RKO (cell line): ENCODE data around the gene GAB1.

Experiments used
- DNase-seq: peaks from one replicate; pipeline ENCODE4 v3.0.0-alpha.2; 2016; ENCODE audit warnings: low spot score

GAB1 gene

DNA sequence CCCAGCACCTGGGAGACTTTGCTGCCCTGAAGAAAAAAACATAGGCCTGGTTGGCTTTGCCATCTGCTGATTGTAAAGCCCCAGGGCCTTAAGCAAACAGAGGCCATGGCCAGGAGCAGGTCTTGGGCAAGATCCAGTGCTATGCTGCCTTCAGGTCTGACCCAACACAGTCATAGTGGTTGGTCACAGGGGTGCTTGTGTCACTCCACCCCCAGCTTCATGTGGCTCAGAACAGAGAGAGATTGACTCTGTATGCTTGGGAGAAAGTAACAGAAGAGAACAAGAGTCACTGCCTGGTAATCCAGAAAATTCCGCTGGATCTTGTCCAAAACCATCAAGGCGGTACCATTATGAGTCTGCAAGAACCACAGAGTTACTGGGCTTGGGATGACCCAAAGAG is 152.4 kb downstream of the GAB1 start:
- DNase-seq = no peak

DNA sequence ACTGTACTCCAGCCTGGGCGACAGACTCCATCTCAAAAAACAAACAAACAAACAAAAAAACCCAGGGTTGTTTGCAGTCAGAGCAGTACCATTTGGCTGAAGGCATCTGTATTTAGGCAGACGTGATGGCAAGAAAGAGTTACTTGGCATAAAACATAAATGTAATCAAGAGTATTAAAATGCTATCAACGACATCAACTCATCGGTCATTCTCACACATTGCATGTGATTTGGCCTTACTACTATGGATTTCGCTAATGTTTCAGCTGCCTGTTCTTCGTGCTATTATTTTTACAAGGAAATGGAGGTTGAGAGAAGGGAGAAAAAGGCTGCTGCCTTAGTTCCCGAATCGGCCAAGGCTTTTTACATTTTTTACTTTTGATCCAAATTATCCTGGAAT is 161.3 kb downstream of the GAB1 start:
- no peak for DNase-seq

DNA sequence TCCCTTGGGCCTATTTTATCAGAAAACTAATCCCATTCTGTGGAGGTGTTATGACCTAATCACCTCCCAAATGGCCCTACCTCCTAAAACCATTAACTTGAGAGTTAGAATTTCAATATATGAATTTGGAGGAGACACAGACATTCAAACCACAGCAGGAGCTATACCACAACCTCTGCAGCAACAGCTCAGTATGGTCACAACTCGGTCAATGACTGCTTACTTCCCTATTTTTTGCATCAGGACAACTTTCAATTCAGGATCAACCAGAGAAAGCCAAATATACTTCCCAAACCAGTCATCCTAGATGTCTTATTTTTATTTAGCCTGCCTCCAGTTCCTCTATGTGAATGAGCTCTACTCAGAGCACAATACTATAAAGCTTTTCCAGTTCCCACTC is 165.6 kb downstream of the GAB1 start:
- DNase-seq = no peak

DNA sequence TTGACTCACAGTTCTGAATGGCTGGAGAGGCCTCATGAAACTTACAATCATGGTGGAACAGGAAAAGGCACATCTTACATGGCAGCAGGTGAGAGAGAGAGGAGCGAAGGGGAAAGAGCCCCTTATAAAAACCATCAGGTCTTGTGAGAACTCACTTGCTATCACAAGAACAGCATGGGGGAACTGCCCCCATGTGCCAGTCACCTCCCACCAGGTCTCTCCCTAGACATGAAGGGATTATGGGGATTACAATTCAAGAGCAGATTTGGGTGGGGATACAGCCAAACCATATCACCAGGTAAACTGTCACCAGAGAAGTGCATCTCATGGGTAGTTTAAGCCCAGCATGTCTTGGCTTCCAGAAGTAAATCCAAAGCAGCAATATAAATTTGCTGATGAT is 169.4 kb downstream of the GAB1 start:
- no peak for DNase-seq

DNA sequence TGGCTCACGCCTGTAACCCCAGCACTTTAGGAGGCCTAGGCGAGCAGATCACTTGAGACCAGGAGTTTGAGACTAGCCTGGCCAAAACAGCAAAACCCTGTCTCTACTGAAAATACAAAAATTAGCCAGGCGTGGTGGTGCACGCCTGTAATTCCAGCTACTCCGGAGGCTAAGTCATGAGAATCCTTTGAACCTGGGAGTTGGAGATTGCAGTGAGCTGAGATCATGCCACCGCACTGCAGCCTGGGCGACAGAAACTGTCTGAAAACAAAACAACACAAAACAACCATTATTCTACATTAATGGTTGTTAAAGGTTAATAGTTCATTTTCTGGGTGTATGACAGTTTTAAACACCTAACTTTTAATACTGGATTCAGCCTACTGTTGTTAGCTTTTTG is 175.2 kb downstream of the GAB1 start:
- DNase-seq = no peak

DNA sequence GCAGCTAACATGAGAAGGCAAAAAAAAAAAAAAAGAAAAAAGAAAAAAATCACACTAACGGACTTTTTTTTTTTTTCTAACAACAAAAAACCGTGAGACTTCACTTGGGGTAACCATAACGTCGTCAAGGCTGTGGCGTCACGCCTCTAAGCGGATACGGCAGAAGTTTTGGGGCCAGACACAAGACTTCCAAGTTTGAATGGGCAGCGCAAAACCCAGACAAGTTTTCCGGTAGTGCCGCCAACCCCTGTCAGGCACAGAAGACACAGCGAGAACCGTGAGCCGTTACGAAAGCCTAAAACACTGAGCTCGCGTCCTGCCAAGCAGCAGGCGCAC is 176.3 kb downstream of the GAB1 start:
- DNase-seq = peak; percentile 80

DNA sequence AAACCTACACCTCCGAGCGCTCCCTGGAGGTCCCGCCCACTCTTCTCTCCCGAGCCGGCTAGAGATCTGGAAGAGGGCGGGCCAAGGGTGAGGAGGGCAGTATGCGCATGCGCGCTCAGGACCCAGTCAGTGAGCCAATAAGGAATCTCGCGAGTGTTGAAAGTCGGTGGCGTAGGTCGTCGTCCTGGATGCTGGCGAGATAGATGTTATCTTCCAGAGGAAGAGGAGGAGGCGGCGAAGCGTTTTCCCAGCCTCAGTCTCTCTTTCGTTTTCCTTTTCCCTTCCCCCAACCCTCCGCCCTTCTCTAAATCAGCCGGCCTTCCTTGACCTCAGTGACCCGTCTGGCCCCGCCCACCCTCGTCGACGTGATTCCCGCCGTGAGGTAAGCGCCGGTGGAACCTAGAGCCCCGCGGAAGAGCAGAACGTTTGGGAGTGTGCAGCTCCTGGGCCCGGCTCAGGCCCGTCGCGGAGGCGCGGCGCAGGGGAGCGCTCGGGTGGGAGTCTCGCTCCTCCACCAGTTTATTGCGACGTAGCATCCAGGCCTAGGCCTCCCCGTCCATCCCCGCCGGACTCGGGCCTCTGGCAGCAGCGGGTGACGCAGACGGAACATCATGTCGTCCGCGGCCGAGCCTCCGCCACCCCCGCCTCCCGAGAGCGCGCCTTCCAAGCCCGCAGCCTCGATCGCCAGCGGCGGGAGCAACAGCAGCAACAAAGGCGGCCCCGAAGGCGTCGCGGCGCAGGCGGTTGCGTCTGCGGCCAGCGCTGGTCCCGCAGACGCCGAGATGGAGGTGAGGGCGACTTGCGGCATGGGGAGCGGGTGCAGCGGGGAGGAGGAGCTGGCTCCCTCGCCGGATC is 176.9 kb downstream of the GAB1 start, which contains the start of gene SMARCA5:
TSS of gene SMARCA5 (plus strand) at position 389 of the 855 bp plus-strand sequence. CDS start at position 612, 223 bp downstream.
- DNase-seq = peak; percentile 98

DNA sequence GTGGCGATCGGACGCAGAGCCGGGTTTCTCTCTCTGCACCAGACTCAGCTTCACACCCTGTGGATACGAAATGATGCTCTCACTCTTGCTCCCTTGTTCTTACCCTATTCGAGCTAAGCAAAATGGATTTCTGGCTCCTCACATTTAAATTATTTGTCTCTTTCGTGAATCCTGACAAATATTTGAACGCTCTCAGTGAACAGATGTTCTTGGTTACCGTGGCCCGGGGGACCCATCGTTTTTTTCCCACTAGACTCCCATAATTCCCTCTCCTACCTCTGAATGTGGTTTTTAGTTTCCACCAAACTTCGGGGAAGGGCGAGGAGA is 177.5 kb downstream of the GAB1 start:
- DNase-seq = no peak

DNA sequence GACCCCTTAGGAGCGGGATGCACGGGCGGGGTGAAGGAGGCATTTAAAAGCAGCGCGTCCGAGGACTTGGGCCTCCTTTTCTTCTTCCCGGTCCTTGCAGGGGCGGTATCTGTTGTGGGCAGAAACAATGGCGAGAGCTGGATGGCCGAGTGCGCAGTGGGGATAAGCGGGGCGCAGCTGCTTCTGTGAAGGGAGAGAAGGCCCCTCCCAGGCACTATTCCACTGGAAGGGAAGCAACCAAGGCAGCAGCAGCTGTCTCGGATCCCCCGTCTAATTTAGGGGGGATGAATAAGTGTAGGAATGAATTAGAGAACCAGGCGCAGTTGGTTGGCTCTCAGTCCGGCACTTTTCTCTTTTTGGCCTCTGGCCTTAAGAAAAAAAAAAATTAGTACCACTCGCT is 177.8 kb downstream of the GAB1 start:
- peak; percentile 57 for DNase-seq

DNA sequence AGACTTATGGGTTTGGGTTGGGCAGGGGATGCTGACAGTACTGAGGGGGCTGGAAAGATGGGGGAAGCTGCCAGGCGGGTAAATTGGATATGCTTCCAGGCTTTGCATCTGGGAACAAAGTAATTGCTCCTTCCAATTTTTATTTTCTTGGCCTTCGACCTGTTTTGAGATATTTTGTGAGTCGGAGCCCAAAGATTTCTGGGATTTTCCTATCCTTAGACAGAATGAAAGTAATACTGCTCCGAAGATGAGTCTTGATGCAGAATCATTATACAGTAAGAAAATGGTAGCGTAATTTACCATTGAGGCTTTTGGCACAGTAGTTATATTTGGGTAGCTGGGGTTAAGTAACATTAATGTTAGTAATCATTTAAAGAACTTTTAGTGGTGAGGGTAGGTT is 178.2 kb downstream of the GAB1 start:
- peak; percentile 41 for DNase-seq

DNA sequence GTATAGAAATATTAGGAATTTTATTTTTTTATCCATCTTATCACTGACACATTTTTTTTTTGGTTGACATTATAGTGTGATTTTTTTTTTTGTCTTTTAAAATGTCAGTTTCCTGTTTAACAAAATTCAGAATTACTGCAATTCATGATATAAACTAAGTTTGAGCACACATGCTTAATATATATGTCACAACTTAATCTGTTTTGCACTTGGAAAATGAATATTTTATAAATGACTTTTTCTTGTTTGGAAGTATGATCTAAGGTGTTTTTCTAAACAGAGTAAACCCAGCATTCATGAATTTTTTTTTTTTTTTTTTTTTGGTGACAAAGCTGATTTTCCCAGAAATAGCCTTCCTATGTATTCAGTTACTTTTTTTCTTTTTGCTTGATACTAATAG is 179.2 kb downstream of the GAB1 start:
- DNase-seq = no peak

DNA sequence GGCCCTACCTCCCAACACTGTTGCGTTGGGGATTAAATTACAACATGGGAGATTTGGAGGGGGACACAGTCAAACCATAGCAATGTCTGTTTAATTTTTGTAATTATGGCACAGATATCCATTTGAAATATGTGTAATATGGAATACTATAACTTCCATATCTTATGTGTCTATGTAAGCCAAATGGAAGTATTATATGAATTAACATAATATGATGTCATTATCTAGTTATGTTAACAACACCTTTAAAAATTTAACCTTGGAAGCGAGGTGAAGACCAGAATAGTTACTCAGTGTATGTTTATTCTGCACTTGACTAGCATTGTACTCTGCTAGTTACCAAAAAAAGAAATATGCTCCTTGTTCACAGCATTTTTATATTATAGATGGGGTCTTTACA is 181.1 kb downstream of the GAB1 start:
- DNase-seq = no peak
